ENCODE results near the gene PDE4B.

PDE4B gene

DNA sequence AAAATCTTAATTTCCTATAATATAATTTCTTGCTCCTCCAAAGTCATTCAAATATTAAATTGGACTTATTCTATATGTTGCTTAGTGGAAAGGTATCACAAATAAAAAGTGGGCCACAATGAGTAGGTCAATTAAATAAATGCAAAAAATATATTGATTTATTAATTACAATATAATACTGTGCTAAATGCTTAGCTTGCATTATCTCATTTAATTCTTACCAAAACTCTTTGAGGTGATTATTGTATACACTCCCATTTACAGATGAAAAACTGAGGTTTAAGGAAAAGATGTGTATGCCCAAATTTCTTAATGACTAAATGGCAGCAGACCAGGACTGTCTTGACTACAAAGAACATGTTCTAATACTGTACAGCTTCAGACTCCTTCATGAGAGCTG, 415.9 kb downstream of the PDE4B start:
- DNase-seq: no peak

DNA sequence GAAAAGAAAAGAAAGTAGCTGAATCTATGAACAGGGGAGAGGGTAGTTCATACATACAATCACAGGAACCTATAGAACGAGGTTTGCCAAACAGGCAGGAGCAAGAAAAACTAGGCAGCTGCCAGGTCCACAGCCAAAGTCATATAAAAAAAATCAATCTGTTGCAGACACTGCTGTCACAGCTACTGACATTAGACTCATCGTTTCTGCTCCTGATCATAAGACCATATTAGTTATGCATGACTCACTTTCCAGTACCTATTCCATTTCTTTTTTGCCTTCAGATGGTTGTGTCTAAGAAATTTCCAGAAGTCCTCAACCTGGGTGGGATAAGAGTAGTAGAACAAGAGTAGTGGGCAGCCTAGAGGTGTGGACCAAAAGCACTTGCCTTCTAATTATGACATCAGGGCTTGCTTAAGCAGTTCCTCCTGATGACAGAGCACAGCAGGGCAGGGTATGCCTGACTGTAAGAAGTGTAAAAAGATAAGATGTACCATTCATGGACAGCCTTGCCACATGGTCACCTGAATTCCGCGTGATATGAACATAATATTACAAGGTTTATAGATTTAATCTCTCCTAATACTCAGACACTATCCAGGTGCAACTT, 418.0 kb downstream of the PDE4B start:
- peak; percentile 5 for DNase-seq

DNA sequence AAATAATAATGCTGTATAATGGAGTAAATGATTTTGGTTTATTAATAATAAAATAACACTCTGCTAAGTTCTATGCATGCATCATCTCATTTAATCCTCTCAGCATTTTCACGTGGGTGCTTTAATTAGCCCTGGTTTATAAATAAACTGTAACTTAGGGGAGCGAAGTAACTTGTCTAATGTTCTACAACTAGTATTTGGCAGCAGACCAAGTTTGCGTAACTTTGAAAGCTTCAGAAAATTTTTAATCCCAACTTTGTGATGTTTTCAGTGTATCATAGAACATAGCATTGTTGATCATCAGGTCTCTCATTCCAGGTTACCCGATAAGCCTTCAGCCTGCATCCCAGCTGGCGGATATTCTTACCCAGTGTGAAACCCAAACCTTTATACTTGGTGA, 418.8 kb downstream of the PDE4B start:
- no peak for DNase-seq

DNA sequence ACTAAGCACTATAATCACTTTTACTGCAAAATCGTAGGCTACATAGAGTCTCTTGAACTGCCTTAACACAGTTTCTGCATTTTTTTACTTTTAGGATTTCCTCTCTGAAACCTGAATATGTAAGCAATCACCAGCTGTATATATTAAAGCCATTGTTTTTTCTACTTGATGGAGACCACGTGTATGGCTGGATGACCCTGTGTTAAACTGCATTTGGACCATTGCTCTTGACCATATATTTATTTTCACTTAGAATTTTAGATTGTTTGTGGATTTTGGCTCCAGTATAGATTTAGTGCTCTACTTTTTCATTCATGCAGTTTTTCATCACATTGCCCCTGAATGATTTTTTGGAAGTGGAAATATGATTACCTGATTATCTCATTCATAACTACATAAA, 420.8 kb downstream of the PDE4B start:
- DNase-seq: no peak

DNA sequence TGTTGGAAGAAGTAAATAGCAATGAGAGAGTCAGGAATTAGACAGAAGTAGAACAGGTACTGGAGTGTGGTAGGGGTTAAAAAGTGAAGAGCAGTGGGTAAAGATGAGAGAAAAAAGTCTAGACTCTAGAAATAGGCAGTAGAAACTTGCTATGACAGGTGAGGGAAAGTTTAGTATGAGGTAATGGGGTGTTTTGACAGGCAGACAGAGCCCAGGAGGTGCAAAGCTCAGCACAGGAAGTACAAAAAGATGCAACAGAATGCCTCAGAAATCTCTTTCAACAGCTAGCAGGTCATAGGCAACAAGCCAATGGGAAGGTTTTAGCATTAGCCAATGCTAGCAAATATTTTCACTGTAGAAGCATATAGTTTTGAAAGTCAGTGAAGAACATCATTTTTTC, 422.2 kb downstream of the PDE4B start:
- no peak for DNase-seq

DNA sequence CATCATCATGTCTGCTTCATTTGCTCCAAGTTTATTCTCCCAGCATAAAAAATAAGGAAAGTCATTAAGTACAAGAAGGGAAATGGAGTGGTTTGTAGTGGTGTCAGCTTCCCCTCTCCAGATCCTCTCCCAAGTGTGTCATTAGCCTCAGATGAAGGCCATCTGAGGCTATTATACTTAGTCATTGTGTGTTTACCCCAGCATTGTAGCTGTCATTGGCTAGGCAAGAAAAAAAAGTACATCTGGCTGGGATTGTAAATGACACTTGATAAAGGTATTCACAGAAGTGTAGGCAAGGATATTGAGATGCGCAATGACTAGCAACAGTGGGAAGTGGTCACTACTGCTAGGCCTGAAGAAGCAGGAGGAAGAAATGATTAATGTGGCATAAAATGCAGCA, 424.3 kb downstream of the PDE4B start:
- no peak for DNase-seq

DNA sequence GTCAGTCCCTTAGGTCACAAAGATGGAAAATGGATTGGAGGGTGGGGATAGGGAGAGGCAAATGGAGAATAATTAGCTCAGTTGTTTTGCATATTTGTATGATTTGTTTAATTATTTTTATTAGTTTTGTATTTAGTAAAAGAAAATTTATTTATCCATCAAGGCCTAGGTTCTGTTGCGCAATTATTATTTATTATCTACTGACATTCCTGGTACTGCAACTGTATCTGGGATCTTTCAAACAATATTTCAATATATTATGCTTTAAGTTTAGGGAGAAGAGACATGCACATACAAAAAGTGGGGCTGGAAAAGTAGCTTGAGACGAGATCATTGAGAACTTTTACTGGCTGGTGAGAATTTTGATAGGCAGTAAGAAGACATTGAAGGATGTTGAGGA, 424.9 kb downstream of the PDE4B start:
- DNase-seq: no peak

DNA sequence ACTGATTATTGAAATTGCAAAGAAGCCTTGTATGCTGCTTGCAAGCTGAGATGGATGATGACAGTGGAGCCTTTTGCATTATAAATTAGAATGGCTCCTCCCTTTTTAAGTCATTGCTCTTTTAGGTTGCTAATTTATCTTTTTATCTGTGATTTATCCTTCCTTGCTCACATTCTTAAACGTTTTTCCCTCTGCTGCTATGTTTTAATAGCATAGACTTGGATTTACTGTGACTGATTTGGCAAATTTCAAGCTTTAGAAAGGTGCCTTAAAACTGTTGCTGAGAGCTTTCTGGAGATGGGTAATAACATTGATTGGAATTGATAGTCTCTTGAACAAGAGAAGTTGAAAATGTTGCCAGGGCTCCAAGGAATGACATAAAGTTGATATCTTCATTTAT, 427.8 kb downstream of the PDE4B start:
- no peak for DNase-seq

DNA sequence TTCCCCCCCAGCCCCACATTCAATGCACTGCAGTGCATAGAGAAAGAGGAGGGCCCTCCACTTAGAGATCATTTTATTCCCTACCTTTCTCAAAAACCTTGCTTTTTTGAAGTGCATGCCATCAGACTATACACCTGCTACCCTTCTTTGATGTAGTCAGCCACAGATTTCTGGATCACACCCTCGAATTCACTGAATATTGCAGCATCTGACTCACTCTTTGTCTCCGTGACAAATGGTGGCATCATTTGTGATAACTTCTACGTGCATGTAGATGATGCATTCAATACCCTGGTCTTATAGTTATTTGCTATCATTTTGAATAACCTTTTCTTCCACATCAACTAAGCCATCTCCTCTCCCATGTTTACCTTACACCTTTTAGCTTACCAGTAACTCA, 431.0 kb downstream of the PDE4B start:
- DNase-seq: no peak

DNA sequence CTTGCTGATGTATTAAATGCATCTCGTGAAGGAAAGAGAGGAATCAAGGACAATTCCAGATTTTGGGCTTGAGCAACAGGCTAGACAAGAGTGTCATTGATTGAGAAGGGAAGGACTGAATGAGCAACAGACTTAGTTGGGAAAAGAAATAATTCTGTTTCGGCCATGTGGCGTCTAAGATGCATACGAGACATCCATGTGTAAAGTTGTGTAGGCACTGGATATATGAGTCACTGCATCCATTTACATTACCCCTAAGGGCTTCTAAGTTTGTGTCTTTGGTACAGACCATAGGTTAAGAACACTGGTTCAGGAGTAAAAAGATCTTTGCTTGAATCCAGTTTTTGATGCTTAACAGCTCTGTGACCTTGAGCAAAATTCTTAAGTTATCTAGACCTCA, 434.3 kb downstream of the PDE4B start:
- no peak for DNase-seq

DNA sequence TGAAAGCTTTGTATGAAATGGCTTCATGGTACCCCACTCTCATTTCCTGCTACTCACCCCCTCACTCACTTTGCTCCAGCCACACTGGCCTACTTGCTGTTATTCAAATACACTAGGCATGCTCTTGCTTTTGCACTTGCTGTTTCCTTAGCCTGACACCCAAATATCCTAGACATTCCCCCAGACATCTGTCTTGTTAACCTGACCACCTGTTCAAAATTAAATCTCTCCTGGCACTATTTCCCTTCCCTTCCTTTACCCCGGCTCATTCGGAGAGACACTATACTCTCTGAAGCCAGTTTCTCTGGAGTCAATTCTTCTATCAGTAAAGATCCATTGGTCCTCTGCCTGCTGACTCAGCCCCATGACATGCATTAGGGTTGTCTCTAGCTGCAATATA, 435.3 kb downstream of the PDE4B start:
- DNase-seq: no peak

DNA sequence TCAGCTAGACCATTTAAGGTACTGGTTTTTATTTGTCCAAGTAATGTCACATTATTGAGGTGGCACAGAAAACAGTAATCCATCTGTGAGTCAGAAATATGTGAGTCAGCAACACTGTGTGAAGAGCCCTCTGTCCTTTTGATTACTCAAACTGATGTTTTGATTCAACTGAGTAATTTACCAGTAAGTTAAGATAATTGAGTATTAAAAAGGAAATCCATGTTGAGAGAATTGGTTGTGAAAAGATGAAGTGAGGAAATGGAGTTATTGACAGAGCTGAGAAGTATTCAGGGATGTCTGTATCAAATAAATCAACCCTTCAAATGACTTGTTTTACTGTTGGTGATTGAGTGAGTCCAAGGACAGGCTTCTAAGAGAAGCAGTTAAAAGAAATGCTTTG, 438.5 kb downstream of the PDE4B start:
- no peak for DNase-seq

DNA sequence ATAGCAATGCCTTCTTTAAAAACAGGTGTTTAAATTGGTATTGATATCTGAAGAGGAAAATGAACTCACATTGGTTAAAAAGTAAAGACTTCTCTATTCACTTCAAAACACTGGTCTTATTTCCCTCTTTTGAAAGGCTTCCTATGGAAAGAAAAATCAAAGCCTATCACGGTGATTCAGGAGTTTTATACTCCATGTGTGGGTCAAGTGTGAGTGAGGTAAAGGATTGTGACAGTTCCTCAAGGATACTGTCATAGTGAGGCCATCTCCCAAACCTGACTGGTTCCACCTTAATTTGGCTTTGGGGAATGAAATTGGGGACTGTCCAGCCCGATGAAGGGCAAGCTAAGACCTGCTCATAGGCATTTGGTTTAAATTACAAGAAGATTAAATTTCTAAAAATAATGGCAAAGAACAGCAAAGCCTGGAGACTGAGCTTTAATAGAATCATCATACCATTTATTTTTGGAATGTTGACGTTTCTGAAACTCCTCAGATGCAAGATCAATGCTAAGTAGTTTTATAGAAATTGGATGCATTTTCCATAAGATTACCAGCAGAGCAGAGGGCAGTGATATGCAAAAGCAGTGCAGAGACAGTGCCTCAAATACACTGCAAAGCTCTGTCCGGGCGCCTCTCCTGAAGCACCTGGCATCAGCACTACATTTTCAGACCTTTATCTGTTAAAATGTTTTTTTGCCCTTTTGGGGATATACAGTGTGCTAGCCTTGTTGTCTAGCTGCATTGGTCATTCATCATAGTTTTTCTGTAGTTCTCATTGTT, 439.2 kb downstream of the PDE4B start:
- DNase-seq: no peak

DNA sequence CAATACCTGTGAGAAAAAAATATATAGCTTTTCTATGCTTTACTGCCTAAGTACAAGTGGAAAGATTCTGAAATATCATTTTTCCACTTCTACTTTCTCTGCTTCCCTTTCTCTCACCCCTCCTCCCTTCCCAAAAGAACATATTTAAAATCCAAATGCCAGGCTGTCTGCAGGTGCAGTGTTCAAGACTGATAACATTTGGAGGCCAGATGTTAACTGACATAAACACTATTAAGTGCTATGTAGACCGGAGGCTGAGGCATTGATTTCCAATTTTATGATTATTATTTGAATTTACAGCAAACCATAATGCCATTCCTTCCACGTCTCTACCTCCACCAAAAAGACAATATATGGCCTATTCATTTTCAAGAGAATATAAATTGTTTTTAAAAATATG, 444.3 kb downstream of the PDE4B start:
- DNase-seq: peak; percentile 32

DNA sequence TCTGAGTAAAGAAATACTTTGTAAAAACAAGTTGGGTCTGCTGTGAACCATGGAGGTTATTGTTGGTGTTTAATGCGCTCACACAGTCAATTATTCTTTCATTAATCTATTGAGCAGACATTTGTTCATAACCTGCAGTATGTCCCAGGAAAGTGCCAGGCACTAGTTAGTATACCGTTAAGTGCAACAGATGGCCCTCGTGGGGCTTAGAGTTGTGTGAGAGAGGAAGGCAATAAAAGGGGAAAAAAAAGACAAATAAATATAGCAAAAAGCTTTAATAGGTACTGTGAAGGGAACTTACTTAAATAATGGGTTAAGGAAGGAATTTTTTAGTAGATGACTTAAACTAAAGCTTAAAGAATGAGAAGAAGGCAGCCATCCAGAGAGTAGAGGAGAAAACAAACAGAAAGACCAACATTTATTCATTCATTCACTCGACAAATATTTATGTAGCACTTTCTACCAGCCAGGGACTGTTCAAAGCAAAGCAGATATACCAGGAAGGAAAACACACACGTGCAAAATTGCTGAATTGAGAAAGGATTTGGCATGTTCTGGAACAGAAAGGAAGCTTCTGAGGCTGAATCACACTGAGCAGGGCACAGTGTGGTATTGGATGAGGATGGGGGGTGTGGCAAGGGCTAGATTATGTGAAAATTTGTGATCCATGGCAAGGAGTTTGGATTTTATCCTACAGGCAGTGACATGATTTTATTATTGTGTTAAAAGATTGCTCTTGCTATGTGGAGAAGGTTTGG, 445.2 kb downstream of the PDE4B start:
- DNase-seq: peak; percentile 9

DNA sequence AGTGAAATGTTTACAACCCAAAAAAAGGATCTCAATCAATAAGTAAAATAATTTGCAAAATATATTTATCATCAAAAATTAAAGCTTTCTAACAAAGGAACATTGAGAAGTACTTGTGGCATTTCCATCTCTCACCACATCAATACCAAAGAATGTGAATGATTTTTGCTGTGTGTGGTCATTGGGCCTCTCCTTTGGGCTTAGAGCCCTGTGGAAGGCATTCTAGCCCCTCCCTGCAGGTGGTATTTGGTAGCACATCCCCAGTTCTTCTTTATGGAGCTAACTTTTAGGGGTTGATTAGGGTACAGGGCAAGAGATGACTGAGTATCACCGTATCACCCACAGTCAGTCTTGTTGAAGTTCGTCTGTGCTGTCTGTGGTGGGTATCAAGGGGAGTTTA, 447.1 kb downstream of the PDE4B start:
- no peak for DNase-seq

DNA sequence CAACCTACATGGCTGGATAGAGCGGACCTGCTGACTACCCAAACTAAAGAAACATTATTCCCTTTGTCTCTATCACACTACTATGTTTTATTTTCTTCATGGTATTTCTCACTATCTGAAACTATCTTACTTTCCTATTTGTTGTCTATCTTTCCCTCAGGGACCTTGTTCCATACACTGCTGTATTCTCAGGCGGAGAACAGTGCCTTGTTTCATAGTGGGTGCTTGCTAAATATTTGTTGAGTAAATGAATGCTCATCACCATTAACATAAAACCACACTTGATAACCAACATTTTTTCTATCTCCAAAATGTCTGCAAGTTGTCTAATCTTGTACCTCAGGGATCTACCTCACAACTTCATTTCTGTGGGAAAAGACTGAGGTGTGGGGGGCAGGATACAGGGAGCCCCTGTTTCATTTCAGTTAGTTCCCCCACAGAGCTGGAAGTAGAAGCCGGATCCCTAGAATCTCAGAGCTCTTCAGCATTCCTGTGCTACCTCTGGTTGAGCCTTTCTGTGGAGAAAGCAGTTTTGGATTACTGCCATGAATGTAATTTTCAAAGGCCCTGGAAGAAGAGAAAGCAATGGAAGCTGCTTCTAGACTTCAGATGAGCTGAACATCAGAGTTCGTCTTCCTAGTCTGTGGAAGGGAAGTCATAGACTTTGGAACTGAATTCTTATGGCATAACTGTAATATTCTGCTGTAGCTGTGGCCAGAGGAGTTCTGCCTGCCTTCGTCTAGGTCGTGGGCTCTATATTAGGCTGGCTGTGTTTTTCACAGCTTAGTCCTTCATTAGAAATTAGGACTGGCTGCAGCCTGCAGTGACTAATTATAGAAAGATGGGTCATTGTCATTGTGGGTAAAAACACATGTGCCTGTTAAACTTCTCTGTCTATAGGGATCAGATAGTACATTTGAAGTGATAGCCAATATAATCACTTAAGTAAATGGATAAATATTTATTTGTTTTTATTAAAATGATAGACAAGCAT, 448.1 kb downstream of the PDE4B start:
- no peak for DNase-seq

DNA sequence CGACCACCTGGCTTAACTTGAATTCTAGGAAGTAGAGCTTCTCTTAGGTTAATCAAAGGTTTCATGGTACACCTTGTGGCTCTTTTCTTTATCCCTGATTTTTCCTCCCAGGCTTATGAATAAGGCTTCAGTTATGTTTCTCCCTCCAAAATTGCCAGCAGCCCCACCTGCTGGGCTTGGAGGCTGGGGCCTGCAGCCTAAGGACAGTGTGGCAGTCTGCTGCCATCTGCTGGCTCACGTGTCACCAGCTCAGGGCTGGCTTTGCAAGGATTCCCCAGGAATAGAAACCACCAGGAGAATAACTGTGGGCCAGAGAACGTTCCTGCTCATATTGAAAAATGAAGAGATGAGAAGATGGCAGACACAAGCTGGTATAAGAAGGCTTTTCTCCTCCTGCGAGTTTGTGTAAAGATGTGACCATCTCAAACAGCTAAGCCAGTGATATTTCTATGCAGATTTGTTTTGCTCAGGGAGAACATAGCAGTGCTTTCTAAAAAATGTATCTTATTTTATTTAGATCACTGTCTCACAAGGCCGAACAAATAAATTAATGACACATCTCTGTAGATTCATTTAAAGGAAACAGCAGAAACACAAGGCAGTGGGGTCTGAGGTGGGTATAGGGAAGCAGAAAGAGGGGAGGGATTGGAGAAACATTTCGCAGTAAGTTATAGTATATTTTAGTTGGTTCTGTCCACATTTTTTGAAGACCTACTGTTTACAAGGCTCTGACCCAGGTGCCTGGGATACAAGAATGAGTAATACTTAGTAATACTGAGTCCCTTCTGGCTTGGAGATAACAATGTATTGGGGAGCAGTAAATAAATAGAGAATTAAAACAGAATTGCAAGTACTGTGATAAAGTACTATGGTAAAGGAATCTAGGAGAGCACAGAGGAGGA, 450.2 kb downstream of the PDE4B start:
- peak; percentile 78 for DNase-seq

DNA sequence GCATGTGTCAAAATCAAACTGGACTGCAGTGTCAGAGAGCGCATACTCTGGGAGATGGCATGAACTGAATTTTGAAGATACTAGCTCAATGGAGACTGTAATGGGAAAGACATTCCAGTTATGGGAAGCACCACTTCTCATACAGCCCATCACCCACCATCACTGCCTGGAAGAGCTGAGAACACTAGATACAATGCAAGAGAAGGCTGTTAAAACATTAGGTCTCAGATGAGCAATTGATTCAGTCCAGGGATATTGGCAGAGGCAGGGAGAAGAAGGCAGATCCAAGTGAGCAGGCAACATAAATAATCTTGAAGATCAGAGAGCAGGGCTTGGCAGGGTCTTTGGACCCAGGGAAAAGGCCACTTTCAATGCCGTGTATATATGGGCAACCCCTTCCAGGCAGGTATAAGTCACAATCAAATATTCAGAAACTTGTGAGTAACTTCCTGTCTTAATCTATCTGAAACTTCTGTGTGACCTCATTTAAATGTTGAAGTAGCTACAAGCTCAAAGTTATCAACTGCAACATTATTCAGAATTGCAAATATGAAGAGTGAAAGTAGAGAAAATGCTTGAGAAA, 450.9 kb downstream of the PDE4B start:
- DNase-seq: no peak

DNA sequence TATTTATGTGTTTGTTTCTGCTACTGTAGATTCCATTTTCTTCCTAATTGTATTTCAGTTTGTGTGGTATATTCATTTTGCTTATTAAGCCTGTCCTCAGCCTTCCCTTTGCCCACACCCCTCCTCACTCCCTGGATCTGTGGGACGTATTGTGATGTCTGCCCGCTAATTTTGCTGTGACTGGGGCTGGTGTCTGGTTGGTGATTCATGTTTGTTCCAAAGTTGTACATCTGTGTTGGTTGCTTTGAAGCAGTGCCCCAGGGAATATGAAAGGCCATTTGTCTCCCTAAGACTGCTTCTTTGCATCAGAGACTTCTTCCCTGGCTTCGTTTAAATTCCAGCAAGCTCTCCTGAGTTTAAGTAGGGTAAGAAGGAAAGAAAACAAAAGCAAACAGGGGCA, 451.7 kb downstream of the PDE4B start:
- peak; percentile 10 for DNase-seq

DNA sequence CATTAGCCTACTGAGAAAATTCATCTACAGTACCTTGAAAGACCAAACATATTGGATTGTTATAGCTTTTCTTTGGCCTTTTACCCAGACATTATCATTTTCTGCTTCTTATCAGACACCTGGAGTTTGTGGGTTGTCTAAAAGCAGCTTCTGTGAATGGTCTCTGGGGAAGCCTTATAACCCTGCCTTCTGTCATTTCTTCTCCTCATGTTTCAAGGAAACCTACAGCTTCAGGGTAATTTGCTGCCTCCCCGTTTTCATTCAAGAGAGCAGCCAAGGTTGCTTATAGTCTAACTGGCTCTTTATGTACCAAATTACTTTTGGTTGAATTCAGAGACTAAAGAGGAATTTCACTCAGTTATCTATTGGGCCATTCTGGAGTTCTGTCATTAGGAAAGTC, 453.0 kb downstream of the PDE4B start:
- peak; percentile 69 for DNase-seq

All from NCI-H2171 (cell line).